Hepatocyte (in vitro differentiated cells): ENCODE results near the gene FAM120B.

Experiments used
- CTCF ChIP-seq: fragments of 200-600 bp; sonication (generic); IDR thresholded peaks from 2 replicates; pipeline ENCODE4 v1.5.1; 2016; ENCODE audit warnings: antibody characterized with exemption, mild to moderate bottlenecking; ENCODE audit not compliant: poor library complexity
- EZH2 ChIP-seq: fragments of 200-600 bp; sonication (generic); IDR thresholded peaks from 2 replicates; pipeline ENCODE4 v1.6.1; 2016; ENCODE audit warnings: antibody characterized with exemption, mild to moderate bottlenecking, borderline replicate concordance
- EZH2phosphoT487 ChIP-seq: fragments of 200-600 bp; sonication (generic); IDR thresholded peaks from one replicate; pipeline ENCODE4 v1.6.1; 2018; ENCODE audit warnings: antibody characterized with exemption, mild to moderate bottlenecking, low read depth, moderate library complexity; ENCODE audit not compliant: unreplicated experiment, severe bottlenecking

- TF ChIP-seq CTCF (no peak), EZH2 (no peak), EZH2phosphoT487 (no peak)
These were observed 9.5 kb downstream of the FAM120B start for GRCh38 chr6:170316071-170316470.
